Left ventricle myocardium inferior (tissue), 1 donor: ENCODE data around the gene MACROD2. TPM values are rescaled to one million over a fixed set of nuclear protein-coding genes. Genes with fewer than 3 reads are reported as not detected.

Source experiments
- DNase-seq: peaks from one replicate; pipeline ENCODE4 v3.0.0-alpha.2; 2020
- H3K27ac ChIP-seq: fragments of 200-600 bp; replicated peaks from 2 replicates; pipeline ENCODE4 v1.8.0; 2021
- H3K27me3 ChIP-seq: fragments of 200-600 bp; 2 replicates; pipeline ENCODE4 v1.8.0; 2021; ENCODE audit warnings: low read depth
- H3K36me3 ChIP-seq: fragments of 200-600 bp; 2 replicates; pipeline ENCODE4 v1.8.0; 2021
- H3K4me1 ChIP-seq: fragments of 200-600 bp; 2 replicates; pipeline ENCODE4 v1.8.0; 2021
- H3K4me3 ChIP-seq: fragments of 200-600 bp; 2 replicates; pipeline ENCODE4 v1.8.0; 2021; ENCODE audit warnings: mild to moderate bottlenecking, moderate library complexity
- H3K9me3 ChIP-seq: fragments of 200-600 bp; replicated peaks from 2 replicates; pipeline ENCODE4 v1.8.0; 2021
- intact Hi-C: fragments of 100-400 bp; cut with micrococcal nuclease; formaldehyde crosslinking; loops from one replicate; pipeline ENCODE4 v1.11.0; 2022
- total RNA-seq: library from RNA; stranded (reverse); fragmentation: NEBNext Ultra II Directional; extraction: Animal tissue kit (Norgen Biotek cat#: 25700); gene quantifications from one replicate; pipeline ENCODE4 v1.2.1, GENCODE V29; 2021
- TF ChIP-seq, protein P1 (sequence below): fragments of 200-600 bp; IDR thresholded peaks from 2 replicates; pipeline ENCODE4 v1.8.0; 2021; ENCODE audit warnings: antibody characterized with exemption, mild to moderate bottlenecking, borderline replicate concordance
- donor health status: DM: no; HTN: yes; CAD: no; lungs with severe emphysema.

MACROD2 gene
- total RNA-seq, 1 donor from 2014 or later, result 3.6 TPM

- TF ChIP-seq, protein P1, sequence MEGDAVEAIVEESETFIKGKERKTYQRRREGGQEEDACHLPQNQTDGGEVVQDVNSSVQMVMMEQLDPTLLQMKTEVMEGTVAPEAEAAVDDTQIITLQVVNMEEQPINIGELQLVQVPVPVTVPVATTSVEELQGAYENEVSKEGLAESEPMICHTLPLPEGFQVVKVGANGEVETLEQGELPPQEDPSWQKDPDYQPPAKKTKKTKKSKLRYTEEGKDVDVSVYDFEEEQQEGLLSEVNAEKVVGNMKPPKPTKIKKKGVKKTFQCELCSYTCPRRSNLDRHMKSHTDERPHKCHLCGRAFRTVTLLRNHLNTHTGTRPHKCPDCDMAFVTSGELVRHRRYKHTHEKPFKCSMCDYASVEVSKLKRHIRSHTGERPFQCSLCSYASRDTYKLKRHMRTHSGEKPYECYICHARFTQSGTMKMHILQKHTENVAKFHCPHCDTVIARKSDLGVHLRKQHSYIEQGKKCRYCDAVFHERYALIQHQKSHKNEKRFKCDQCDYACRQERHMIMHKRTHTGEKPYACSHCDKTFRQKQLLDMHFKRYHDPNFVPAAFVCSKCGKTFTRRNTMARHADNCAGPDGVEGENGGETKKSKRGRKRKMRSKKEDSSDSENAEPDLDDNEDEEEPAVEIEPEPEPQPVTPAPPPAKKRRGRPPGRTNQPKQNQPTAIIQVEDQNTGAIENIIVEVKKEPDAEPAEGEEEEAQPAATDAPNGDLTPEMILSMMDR, result no peak
- H3K27ac ChIP-seq, result no peak overlapping the region
- intact Hi-C loops, result no loop called here
- no peaks in the 10 kb centered on the region for H3K36me3 ChIP-seq
- H3K4me3 ChIP-seq, result no peak overlapping the region
- no peaks in the 10 kb centered on the region for H3K9me3 ChIP-seq
- H3K27me3 ChIP-seq, result peaks cover 2% of the 10 kb centered on the region
- DNase-seq, result no peak
- H3K4me1 ChIP-seq, result no peaks in the 10 kb centered on the region
Observed at GRCh38 chr20:16042731-16043130, 2047.4 kb downstream of the MACROD2 start.

- intact Hi-C loops, result no loop called here
- Histone ChIP-seq H3K27ac (no peak overlapping the region), H3K4me3 (no peak overlapping the region), H3K9me3 (no peaks in the 10 kb centered on the region), H3K4me1 (no peaks in the 10 kb centered on the region), H3K27me3 (peaks cover 3% of the 10 kb centered on the region), H3K36me3 (no peaks in the 10 kb centered on the region)
- TF ChIP-seq, protein P1, result no peak
- DNase-seq, result no peak
Observed at GRCh38 chr20:16043931-16044330, 2048.6 kb downstream of the MACROD2 start.

GRCh38 chr20:16048876-16049275, 2053.6 kb downstream of the MACROD2 start:
- no peaks in the 10 kb centered on the region for H3K9me3 ChIP-seq
- H3K27ac ChIP-seq, result no peak overlapping the region
- H3K4me3 ChIP-seq, result no peak overlapping the region
- H3K27me3 ChIP-seq, result peaks cover 3% of the 10 kb centered on the region
- no peaks in the 10 kb centered on the region for H3K36me3 ChIP-seq
- intact Hi-C loops, result no loop called here
- DNase-seq, result no peak
- H3K4me1 ChIP-seq, result no peaks in the 10 kb centered on the region
- TF ChIP-seq, protein P1, result no peak

GRCh38 chr20:16049529-16050093, 2054.3 kb downstream of the MACROD2 start:
- H3K9me3 ChIP-seq, result no peaks in the 10 kb centered on the region
- no peaks in the 10 kb centered on the region for H3K4me1 ChIP-seq
- intact Hi-C loops, result no loop called here
- TF ChIP-seq, protein P1, result no peak
- H3K36me3 ChIP-seq, result no peaks in the 10 kb centered on the region
- no peak overlapping the region for H3K4me3 ChIP-seq
- peaks cover 3% of the 10 kb centered on the region for H3K27me3 ChIP-seq
- no peak overlapping the region for H3K27ac ChIP-seq
- DNase-seq, result no peak

DNA sequence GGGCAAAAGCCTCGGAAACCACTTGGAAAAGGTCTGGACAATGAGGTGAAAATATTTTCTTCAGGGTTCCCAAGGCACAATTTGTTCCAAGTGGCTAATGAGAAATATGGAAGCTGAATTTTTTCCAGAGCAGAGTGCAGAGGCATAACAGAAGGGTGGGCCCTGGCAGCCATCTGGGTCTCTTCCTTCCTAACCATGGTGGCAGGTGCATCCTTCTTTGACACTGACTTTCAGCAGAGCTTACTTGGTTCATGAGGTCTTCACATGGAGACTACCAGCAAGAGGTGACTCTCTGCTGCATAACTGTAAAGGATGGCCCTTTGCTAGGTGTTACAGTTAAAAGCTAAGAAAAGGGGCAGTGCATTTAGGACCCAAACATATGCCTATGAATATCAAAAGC, 2055.1 kb downstream of the MACROD2 start:
- Histone ChIP-seq H3K27ac (no peak overlapping the region), H3K36me3 (no peaks in the 10 kb centered on the region), H3K4me3 (no peak overlapping the region), H3K4me1 (no peaks in the 10 kb centered on the region), H3K9me3 (no peaks in the 10 kb centered on the region), H3K27me3 (peaks cover 3% of the 10 kb centered on the region)
- TF ChIP-seq, protein P1, result no peak
- no peak for DNase-seq
- intact Hi-C loops, result no loop called here
